Measurements from ENCODE around the gene POTEB3.
"Not testable (repeated sequence)": the region's sequence is repeated elsewhere in the genome, so short reads cannot be mapped to it uniquely, and the experiment has no call there.

POTEB3 gene

GRCh38 chr15:21440399-21440798, at the start of gene POTEB3:
POTEB3 (minus strand) TSS chr15:21440499; CDS start chr15:21440011, 488 bp downstream.
- ATAC-seq (ENCODE audit: low read depth); H3K36me3 ChIP-seq (ENCODE audit: low read depth): not testable (repeated sequence)

GRCh38 chr15:21453683-21454082, 13.4 kb upstream of the POTEB3 start:
- H3K4me1 ChIP-seq (ENCODE audit: insufficient read depth, poor library complexity, severe bottlenecking); H3K4me3 ChIP-seq (ENCODE audit: severe bottlenecking); DNase-seq (ENCODE audit: low spot score); H3K36me3 ChIP-seq (ENCODE audit: low read depth); H3K27ac ChIP-seq (ENCODE audit: poor library complexity, severe bottlenecking); H3K9me3 ChIP-seq (ENCODE audit: severe bottlenecking); H3K27me3 ChIP-seq (ENCODE audit: insufficient read depth, poor library complexity, severe bottlenecking); ATAC-seq (ENCODE audit: low read depth): not testable (repeated sequence)

More at GRCh38 chr15:21440399-21440798, at the start of gene POTEB3:
- not testable (repeated sequence) for H3K4me3 ChIP-seq (ENCODE audit: severe bottlenecking); H3K9me3 ChIP-seq (ENCODE audit: severe bottlenecking); H3K27me3 ChIP-seq (ENCODE audit: insufficient read depth, poor library complexity, severe bottlenecking); H3K4me1 ChIP-seq (ENCODE audit: insufficient read depth, poor library complexity, severe bottlenecking); H3K27ac ChIP-seq (ENCODE audit: poor library complexity, severe bottlenecking); DNase-seq (ENCODE audit: low spot score)

- H3K27me3 ChIP-seq (ENCODE audit: insufficient read depth, poor library complexity, severe bottlenecking); H3K4me1 ChIP-seq (ENCODE audit: insufficient read depth, poor library complexity, severe bottlenecking); H3K9me3 ChIP-seq (ENCODE audit: severe bottlenecking); H3K4me3 ChIP-seq (ENCODE audit: severe bottlenecking); H3K36me3 ChIP-seq (ENCODE audit: low read depth); H3K27ac ChIP-seq (ENCODE audit: poor library complexity, severe bottlenecking): not testable (repeated sequence)
- DNase-seq (ENCODE audit: low spot score) (peak; percentile 30), ATAC-seq (ENCODE audit: low read depth) (peak; percentile 32; the same call in 1 of the 3 replicates)
Measured at GRCh38 chr15:21451920-21452563, 11.7 kb upstream of the POTEB3 start.

GRCh38 chr15:21451487-21451886, 11.2 kb upstream of the POTEB3 start:
- H3K36me3 ChIP-seq (ENCODE audit: low read depth); H3K9me3 ChIP-seq (ENCODE audit: severe bottlenecking); H3K27ac ChIP-seq (ENCODE audit: poor library complexity, severe bottlenecking); H3K27me3 ChIP-seq (ENCODE audit: insufficient read depth, poor library complexity, severe bottlenecking); H3K4me1 ChIP-seq (ENCODE audit: insufficient read depth, poor library complexity, severe bottlenecking); DNase-seq (ENCODE audit: low spot score); H3K4me3 ChIP-seq (ENCODE audit: severe bottlenecking): not testable (repeated sequence)
- ATAC-seq (ENCODE audit: low read depth) = peak; percentile 54

- not testable (repeated sequence) for H3K4me1 ChIP-seq (ENCODE audit: insufficient read depth, poor library complexity, severe bottlenecking); H3K36me3 ChIP-seq (ENCODE audit: low read depth); ATAC-seq (ENCODE audit: low read depth); DNase-seq (ENCODE audit: low spot score); H3K27ac ChIP-seq (ENCODE audit: poor library complexity, severe bottlenecking); H3K27me3 ChIP-seq (ENCODE audit: insufficient read depth, poor library complexity, severe bottlenecking); H3K4me3 ChIP-seq (ENCODE audit: severe bottlenecking); H3K9me3 ChIP-seq (ENCODE audit: severe bottlenecking)
Measured at GRCh38 chr15:21407366-21407765, 32.9 kb downstream of the POTEB3 start.

- ATAC-seq (ENCODE audit: low read depth); H3K27ac ChIP-seq (ENCODE audit: poor library complexity, severe bottlenecking); H3K4me3 ChIP-seq (ENCODE audit: severe bottlenecking); H3K27me3 ChIP-seq (ENCODE audit: insufficient read depth, poor library complexity, severe bottlenecking); H3K4me1 ChIP-seq (ENCODE audit: insufficient read depth, poor library complexity, severe bottlenecking); H3K9me3 ChIP-seq (ENCODE audit: severe bottlenecking); H3K36me3 ChIP-seq (ENCODE audit: low read depth); DNase-seq (ENCODE audit: low spot score): not testable (repeated sequence)
Measured at GRCh38 chr15:21401531-21401930, 38.8 kb downstream of the POTEB3 start.

GRCh38 chr15:21399111-21399510, 41.2 kb downstream of the POTEB3 start:
- not testable (repeated sequence) for ATAC-seq (ENCODE audit: low read depth); DNase-seq (ENCODE audit: low spot score); H3K4me1 ChIP-seq (ENCODE audit: insufficient read depth, poor library complexity, severe bottlenecking); H3K27ac ChIP-seq (ENCODE audit: poor library complexity, severe bottlenecking); H3K27me3 ChIP-seq (ENCODE audit: insufficient read depth, poor library complexity, severe bottlenecking); H3K4me3 ChIP-seq (ENCODE audit: severe bottlenecking); H3K36me3 ChIP-seq (ENCODE audit: low read depth); H3K9me3 ChIP-seq (ENCODE audit: severe bottlenecking)

GRCh38 chr15:21398511-21398910, 41.8 kb downstream of the POTEB3 start:
- H3K9me3 ChIP-seq (ENCODE audit: severe bottlenecking); H3K36me3 ChIP-seq (ENCODE audit: low read depth); H3K4me1 ChIP-seq (ENCODE audit: insufficient read depth, poor library complexity, severe bottlenecking); ATAC-seq (ENCODE audit: low read depth); H3K27me3 ChIP-seq (ENCODE audit: insufficient read depth, poor library complexity, severe bottlenecking); H3K27ac ChIP-seq (ENCODE audit: poor library complexity, severe bottlenecking); DNase-seq (ENCODE audit: low spot score); H3K4me3 ChIP-seq (ENCODE audit: severe bottlenecking): not testable (repeated sequence)

GRCh38 chr15:21397656-21398055, 42.6 kb downstream of the POTEB3 start:
- not testable (repeated sequence) for H3K4me3 ChIP-seq (ENCODE audit: severe bottlenecking); DNase-seq (ENCODE audit: low spot score); ATAC-seq (ENCODE audit: low read depth); H3K9me3 ChIP-seq (ENCODE audit: severe bottlenecking); H3K36me3 ChIP-seq (ENCODE audit: low read depth); H3K27me3 ChIP-seq (ENCODE audit: insufficient read depth, poor library complexity, severe bottlenecking); H3K4me1 ChIP-seq (ENCODE audit: insufficient read depth, poor library complexity, severe bottlenecking); H3K27ac ChIP-seq (ENCODE audit: poor library complexity, severe bottlenecking)

GRCh38 chr15:21397186-21397585, 43.1 kb downstream of the POTEB3 start:
- H3K27me3 ChIP-seq (ENCODE audit: insufficient read depth, poor library complexity, severe bottlenecking); DNase-seq (ENCODE audit: low spot score); H3K9me3 ChIP-seq (ENCODE audit: severe bottlenecking); H3K27ac ChIP-seq (ENCODE audit: poor library complexity, severe bottlenecking); H3K4me1 ChIP-seq (ENCODE audit: insufficient read depth, poor library complexity, severe bottlenecking); H3K4me3 ChIP-seq (ENCODE audit: severe bottlenecking); H3K36me3 ChIP-seq (ENCODE audit: low read depth); ATAC-seq (ENCODE audit: low read depth): not testable (repeated sequence)

- H3K4me3 ChIP-seq (ENCODE audit: severe bottlenecking); ATAC-seq (ENCODE audit: low read depth); H3K36me3 ChIP-seq (ENCODE audit: low read depth); H3K27me3 ChIP-seq (ENCODE audit: insufficient read depth, poor library complexity, severe bottlenecking); H3K4me1 ChIP-seq (ENCODE audit: insufficient read depth, poor library complexity, severe bottlenecking); H3K27ac ChIP-seq (ENCODE audit: poor library complexity, severe bottlenecking); H3K9me3 ChIP-seq (ENCODE audit: severe bottlenecking): not testable (repeated sequence)
- peak; percentile 8 for DNase-seq (ENCODE audit: low spot score)
Measured at GRCh38 chr15:21385961-21386360, 54.3 kb downstream of the POTEB3 start.

All from RWPE2 (cell line).